ENCODE results near the gene DHX58. TPM values are rescaled to one million over a fixed set of nuclear protein-coding genes. Genes with fewer than 3 reads are reported as not detected.

Gene DHX58
- total and polyA plus RNA-seq, 2 of the 4 experiments (the other 2 are of a cell fraction): 1.1 to 2.8 TPM

DNA sequence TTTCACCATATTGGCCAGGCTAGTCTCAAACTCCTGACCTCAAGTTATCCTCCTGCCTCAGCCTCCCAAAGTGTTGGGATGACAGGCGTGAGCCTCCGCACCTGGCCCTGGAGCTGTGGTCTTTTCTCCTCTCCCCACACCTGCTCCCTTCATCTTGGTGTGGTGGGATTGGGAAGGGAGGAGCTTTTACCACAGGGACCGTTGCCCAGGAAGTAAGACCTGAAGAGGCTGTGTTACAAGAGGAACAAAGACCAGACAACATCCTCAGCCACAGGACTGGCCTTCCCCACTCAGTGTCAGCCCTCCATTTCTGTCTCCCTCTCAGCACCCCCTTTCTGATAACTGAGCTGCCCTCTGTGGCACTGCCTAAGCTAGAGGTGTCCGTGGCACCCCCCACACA lies 52.7 kb downstream of the DHX58 start:
- Histone ChIP-seq H2BK5ac (ENCODE audit: low read depth, low read length, poor library complexity, severe bottlenecking) (no peak overlapping the region), H3K9me3 (ENCODE audit: control insufficient read depth, insufficient read depth, low read length) (no peaks in the 10 kb centered on the region), H3K9ac (ENCODE audit: low read depth, low read length) (no peak overlapping the region), H4K5ac (ENCODE audit: low read depth, low read length) (no peak overlapping the region), H3K18ac (ENCODE audit: low read depth, low read length) (no peak overlapping the region), H3K27ac (ENCODE audit: insufficient read depth, low read length) (no peak overlapping the region), H4K20me1 (ENCODE audit: insufficient read depth, low read length) (no peaks in the 10 kb centered on the region), H3K4me2 (ENCODE audit: low read depth, low read length) (no peak overlapping the region), H3K9me1 (ENCODE audit: insufficient read depth, low read length) (peaks cover 3% of the 10 kb centered on the region; the same call in 1 of the 2 replicates), H3K4ac (ENCODE audit: low read depth, low read length) (no peak overlapping the region), H2BK20ac (ENCODE audit: low read depth, low read length) (no peak overlapping the region), H3K27me3 (ENCODE audit: control insufficient read depth, insufficient read depth, low read length) (peaks cover 54% of the 10 kb centered on the region), H2AFZ (replicated peaks; ENCODE audit: low read length, poor library complexity) (no peak overlapping the region), H2BK120ac (ENCODE audit: low read depth, low read length) (no peak overlapping the region), H4K8ac (ENCODE audit: low read depth in 2 of 2, low read length in 2 of 2) (no peak overlapping the region), H3K4me1 (ENCODE audit: control insufficient read depth, insufficient read depth, low read length) (no peaks in the 10 kb centered on the region), H3K36me3 (ENCODE audit: control insufficient read depth, insufficient read depth, low read length) (no peaks in the 10 kb centered on the region), H4K91ac (ENCODE audit: insufficient read depth, low read depth, low read length) (no peak overlapping the region), H2AK9ac (replicated peaks; ENCODE audit: low read depth, low read length, poor library complexity) (peak overlapping the region; percentile 90), H3K56ac (ENCODE audit: extremely low read depth, insufficient read depth, low read length) (no peak overlapping the region), H3K23ac (ENCODE audit: low read depth, low read length) (no peak overlapping the region), H2BK15ac (ENCODE audit: low read depth, low read length) (no peak overlapping the region), H3K14ac (replicated peaks; ENCODE audit: low read depth, low read length) (no peak overlapping the region), H2AK5ac (ENCODE audit: low read depth, low read length) (no peak overlapping the region), H3K4me3 (ENCODE audit: insufficient read depth, low read depth, low read length) (no peak overlapping the region), H3K79me1 (ENCODE audit: low read depth in 1 of 2, low read length in 2 of 2) (no peaks in the 10 kb centered on the region)
- ChIA-PET POLR2A (ENCODE audit: unreplicated experiment) (no interaction called here), CTCF (no interaction called here)
- TF ChIP-seq FOS (IDR thresholded peaks at IDR 0.05; ENCODE audit: low read depth, low read length) (no peak), CHD1 (IDR thresholded peaks at IDR 0.05; ENCODE audit: low read depth, low read length) (no peak), NFE2L2 (IDR thresholded peaks at IDR 0.05; ENCODE audit: low read depth, low read length) (no peak), MAZ (IDR thresholded peaks at IDR 0.05; ENCODE audit: borderline replicate concordance, low read depth, low read length) (no peak)
- TF ChIP-seq, protein P1, sequence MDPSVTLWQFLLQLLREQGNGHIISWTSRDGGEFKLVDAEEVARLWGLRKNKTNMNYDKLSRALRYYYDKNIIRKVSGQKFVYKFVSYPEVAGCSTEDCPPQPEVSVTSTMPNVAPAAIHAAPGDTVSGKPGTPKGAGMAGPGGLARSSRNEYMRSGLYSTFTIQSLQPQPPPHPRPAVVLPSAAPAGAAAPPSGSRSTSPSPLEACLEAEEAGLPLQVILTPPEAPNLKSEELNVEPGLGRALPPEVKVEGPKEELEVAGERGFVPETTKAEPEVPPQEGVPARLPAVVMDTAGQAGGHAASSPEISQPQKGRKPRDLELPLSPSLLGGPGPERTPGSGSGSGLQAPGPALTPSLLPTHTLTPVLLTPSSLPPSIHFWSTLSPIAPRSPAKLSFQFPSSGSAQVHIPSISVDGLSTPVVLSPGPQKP (IDR thresholded peaks at IDR 0.05; ENCODE audit: borderline replicate concordance, low read depth, low read length): no peak
- TF ChIP-seq, protein P2, sequence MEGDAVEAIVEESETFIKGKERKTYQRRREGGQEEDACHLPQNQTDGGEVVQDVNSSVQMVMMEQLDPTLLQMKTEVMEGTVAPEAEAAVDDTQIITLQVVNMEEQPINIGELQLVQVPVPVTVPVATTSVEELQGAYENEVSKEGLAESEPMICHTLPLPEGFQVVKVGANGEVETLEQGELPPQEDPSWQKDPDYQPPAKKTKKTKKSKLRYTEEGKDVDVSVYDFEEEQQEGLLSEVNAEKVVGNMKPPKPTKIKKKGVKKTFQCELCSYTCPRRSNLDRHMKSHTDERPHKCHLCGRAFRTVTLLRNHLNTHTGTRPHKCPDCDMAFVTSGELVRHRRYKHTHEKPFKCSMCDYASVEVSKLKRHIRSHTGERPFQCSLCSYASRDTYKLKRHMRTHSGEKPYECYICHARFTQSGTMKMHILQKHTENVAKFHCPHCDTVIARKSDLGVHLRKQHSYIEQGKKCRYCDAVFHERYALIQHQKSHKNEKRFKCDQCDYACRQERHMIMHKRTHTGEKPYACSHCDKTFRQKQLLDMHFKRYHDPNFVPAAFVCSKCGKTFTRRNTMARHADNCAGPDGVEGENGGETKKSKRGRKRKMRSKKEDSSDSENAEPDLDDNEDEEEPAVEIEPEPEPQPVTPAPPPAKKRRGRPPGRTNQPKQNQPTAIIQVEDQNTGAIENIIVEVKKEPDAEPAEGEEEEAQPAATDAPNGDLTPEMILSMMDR (conservative IDR thresholded peaks at IDR 0.05; ENCODE audit: low read depth, low read length): no peak
- TF ChIP-seq, protein P3, sequence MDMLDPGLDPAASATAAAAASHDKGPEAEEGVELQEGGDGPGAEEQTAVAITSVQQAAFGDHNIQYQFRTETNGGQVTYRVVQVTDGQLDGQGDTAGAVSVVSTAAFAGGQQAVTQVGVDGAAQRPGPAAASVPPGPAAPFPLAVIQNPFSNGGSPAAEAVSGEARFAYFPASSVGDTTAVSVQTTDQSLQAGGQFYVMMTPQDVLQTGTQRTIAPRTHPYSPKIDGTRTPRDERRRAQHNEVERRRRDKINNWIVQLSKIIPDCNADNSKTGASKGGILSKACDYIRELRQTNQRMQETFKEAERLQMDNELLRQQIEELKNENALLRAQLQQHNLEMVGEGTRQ (IDR thresholded peaks at IDR 0.05; ENCODE audit: low read depth, low read length): no peak
- BruUV-seq (replicated peaks): no TSS peak
- dilution Hi-C loops (cut with HindIII; ENCODE audit: low sequenced_read_pairs, unreplicated experiment) (no loop called here), in situ Hi-C loops (cut with MboI; ENCODE audit: low sequenced_read_pairs) (no loop called here), intact Hi-C loops (cut with micrococcal nuclease) (no loop called here)
- no CpG with 5 or more reads among the region's 4 CpGs for WGBS, 2 experiments (ENCODE audit: extremely low coverage in 2 of 2, insufficient read length in 1 of 2)
- no peak for DNase-seq
- no peak for ATAC-seq (ENCODE audit: low read depth)
